SKM-1 (cell line): ENCODE results near the gene METTL21C.

ENCODE experiments used
- DNase-seq: peaks from one replicate; lab custom pipeline; 2025; ENCODE audit not compliant: unreplicated experiment; lab: John Stamatoyannopoulos, UW

Gene METTL21C

GRCh38 chr13:102694937-102695336 lies at the start of gene METTL21C:
Gene METTL21C (minus strand): TSS chr13:102695044. CDS start chr13:102694498, 546 bp downstream.
- DNase-seq: no peak

- DNase-seq: no peak
Observed at GRCh38 chr13:102742506-102742905, 47.7 kb upstream of the METTL21C start.

GRCh38 chr13:102742101-102742500 lies 47.3 kb upstream of the METTL21C start:
- DNase-seq: no peak

- DNase-seq: no peak
Observed at GRCh38 chr13:102729560-102730270, 34.9 kb upstream of the METTL21C start.

- DNase-seq: no peak
Observed at GRCh38 chr13:102726430-102726829, 31.6 kb upstream of the METTL21C start.

GRCh38 chr13:102724923-102725322 lies 30.1 kb upstream of the METTL21C start:
- DNase-seq: no peak

- no peak for DNase-seq
Observed at GRCh38 chr13:102721800-102722231, 27.0 kb upstream of the METTL21C start.

- DNase-seq: no peak
Observed at GRCh38 chr13:102718746-102719145, 23.9 kb upstream of the METTL21C start.

GRCh38 chr13:102715447-102715846 lies 20.6 kb upstream of the METTL21C start:
- no peak for DNase-seq

- no peak for DNase-seq
Observed at GRCh38 chr13:102710261-102710679, 15.4 kb upstream of the METTL21C start.

- DNase-seq: no peak
Observed at GRCh38 chr13:102709536-102709935, 14.7 kb upstream of the METTL21C start.

GRCh38 chr13:102708991-102709390 lies 14.1 kb upstream of the METTL21C start:
- DNase-seq: no peak

GRCh38 chr13:102708211-102708610 lies 13.4 kb upstream of the METTL21C start:
- no peak for DNase-seq

GRCh38 chr13:102707467-102707866 lies 12.6 kb upstream of the METTL21C start:
- DNase-seq: no peak

- peak; percentile 8 for DNase-seq
Observed at GRCh38 chr13:102704238-102705058, 9.6 kb upstream of the METTL21C start.

- DNase-seq: no peak
Observed at GRCh38 chr13:102703726-102704035, 8.8 kb upstream of the METTL21C start.

GRCh38 chr13:102702965-102703725 lies 8.3 kb upstream of the METTL21C start:
- no peak for DNase-seq

- DNase-seq: no peak
Observed at GRCh38 chr13:102701331-102701730, 6.5 kb upstream of the METTL21C start.

GRCh38 chr13:102700088-102701031 lies 5.5 kb upstream of the METTL21C start:
- DNase-seq: no peak

GRCh38 chr13:102699504-102699903 lies 4.7 kb upstream of the METTL21C start:
- DNase-seq: no peak

- no peak for DNase-seq
Observed at GRCh38 chr13:102698649-102698980, 3.8 kb upstream of the METTL21C start.
